Measurements from ENCODE around the gene PARL.
"Not testable (repeated sequence)": the region's sequence is repeated elsewhere in the genome, so short reads cannot be mapped to it uniquely, and the experiment has no call there.

PARL gene

GRCh38 chr3:183884097-183884426 lies 618 bp downstream of the PARL start:
- POLR2A ChIA-PET: interaction anchor here (0.8 to 1.2 kb wide), 4 partner anchors 8 to 58 kb away, joined by 3 to 7 read pairs (median 4); partner anchors contain the start of gene MAP6D1
- TF ChIP-seq ARNT (IDR thresholded peaks at IDR 0.05) (no peak), SP1 (IDR thresholded peaks at IDR 0.05) (no peak), FOXM1 (IDR thresholded peaks at IDR 0.05; ENCODE audit: borderline replicate concordance) (no peak), BHLHE40 (IDR thresholded peaks at IDR 0.05; ENCODE audit: borderline replicate concordance) (no peak), L3MBTL2 (conservative IDR thresholded peaks at IDR 0.05) (no peak)
- CTCF ChIA-PET: interaction anchor here (1.2 to 2.1 kb wide), 2 partner anchors 12 to 20 kb away, joined by 3 to 9 read pairs; no protein-coding TSS in a partner anchor
- DNase-seq (ENCODE audit: extremely low spot score): no peak

GRCh38 chr3:183883291-183884096 lies 1.2 kb downstream of the PARL start:
- POLR2A ChIA-PET: interaction anchor here (0.8 to 0.9 kb wide), 2 partner anchors 8 to 35 kb away, joined by 3 to 4 read pairs; no protein-coding TSS in a partner anchor
- TF ChIP-seq SP1 (IDR thresholded peaks at IDR 0.05): no peak
- no peak for TF ChIP-seq L3MBTL2 (conservative IDR thresholded peaks at IDR 0.05)
- TF ChIP-seq FOXM1 (IDR thresholded peaks at IDR 0.05; ENCODE audit: borderline replicate concordance): no peak
- no peak for TF ChIP-seq CTBP1 (IDR thresholded peaks at IDR 0.05; ENCODE audit: borderline replicate concordance)
- TF ChIP-seq ZNF384 (IDR thresholded peaks at IDR 0.05): no peak
- TF ChIP-seq FOXA1 (IDR thresholded peaks at IDR 0.05): no peak
- TF ChIP-seq SUZ12 (IDR thresholded peaks at IDR 0.05): no peak
- TF ChIP-seq FOXK2 (IDR thresholded peaks at IDR 0.05): no peak
- no peak for TF ChIP-seq HDGF (IDR thresholded peaks at IDR 0.05; ENCODE audit: borderline replicate concordance)
- no peak for TF ChIP-seq ARNT (IDR thresholded peaks at IDR 0.05)
- no peak for TF ChIP-seq BHLHE40 (IDR thresholded peaks at IDR 0.05; ENCODE audit: borderline replicate concordance)
- TF ChIP-seq LEF1 (IDR thresholded peaks at IDR 0.05; ENCODE audit: borderline replicate concordance): no peak
- no peak for TF ChIP-seq NFRKB (IDR thresholded peaks at IDR 0.05)
- TF ChIP-seq TARDBP (IDR thresholded peaks at IDR 0.05): no peak
- TF ChIP-seq ELF4 (IDR thresholded peaks at IDR 0.05): no peak
- no peak for TF ChIP-seq PKNOX1 (IDR thresholded peaks at IDR 0.05)
- DNase-seq (ENCODE audit: extremely low spot score): no peak
- CTCF ChIA-PET: interaction anchor here (0.7 to 2.1 kb wide), 2 partner anchors 13 to 57 kb away, joined by 3 to 9 read pairs; no protein-coding TSS in a partner anchor

- ChIA-PET CTCF (no interaction called here), POLR2A (no interaction called here)
- no peak for TF ChIP-seq NFRKB (IDR thresholded peaks at IDR 0.05)
- no peak for TF ChIP-seq LEF1 (IDR thresholded peaks at IDR 0.05; ENCODE audit: borderline replicate concordance)
- no peak for TF ChIP-seq FOXK2 (IDR thresholded peaks at IDR 0.05)
- TF ChIP-seq FOXA1 (IDR thresholded peaks at IDR 0.05): no peak
- TF ChIP-seq HDGF (IDR thresholded peaks at IDR 0.05; ENCODE audit: borderline replicate concordance): no peak
- TF ChIP-seq ARNT (IDR thresholded peaks at IDR 0.05): no peak
- TF ChIP-seq CTBP1 (IDR thresholded peaks at IDR 0.05; ENCODE audit: borderline replicate concordance): no peak
- TF ChIP-seq BHLHE40 (IDR thresholded peaks at IDR 0.05; ENCODE audit: borderline replicate concordance): no peak
- no peak for TF ChIP-seq SP1 (IDR thresholded peaks at IDR 0.05)
- no peak for TF ChIP-seq TARDBP (IDR thresholded peaks at IDR 0.05)
- TF ChIP-seq ELF4 (IDR thresholded peaks at IDR 0.05): no peak
- TF ChIP-seq L3MBTL2 (conservative IDR thresholded peaks at IDR 0.05): no peak
- TF ChIP-seq ZNF384 (IDR thresholded peaks at IDR 0.05): no peak
- TF ChIP-seq FOXM1 (IDR thresholded peaks at IDR 0.05; ENCODE audit: borderline replicate concordance): no peak
- TF ChIP-seq PKNOX1 (IDR thresholded peaks at IDR 0.05): no peak
- DNase-seq (ENCODE audit: extremely low spot score): no peak
These were observed 4.6 kb downstream of the PARL start for GRCh38 chr3:183880121-183880520.

GRCh38 chr3:183879243-183879642 lies 5.4 kb downstream of the PARL start:
- CTCF ChIA-PET: no interaction called here
- POLR2A ChIA-PET: no interaction called here
- no peak for DNase-seq (ENCODE audit: extremely low spot score)
- no peak for TF ChIP-seq LEF1 (IDR thresholded peaks at IDR 0.05; ENCODE audit: borderline replicate concordance)
- TF ChIP-seq TARDBP (IDR thresholded peaks at IDR 0.05): no peak
- no peak for TF ChIP-seq SP1 (IDR thresholded peaks at IDR 0.05)
- no peak for TF ChIP-seq ELF4 (IDR thresholded peaks at IDR 0.05)
- no peak for TF ChIP-seq PKNOX1 (IDR thresholded peaks at IDR 0.05)
- TF ChIP-seq ZNF384 (IDR thresholded peaks at IDR 0.05): no peak
- TF ChIP-seq HDGF (IDR thresholded peaks at IDR 0.05; ENCODE audit: borderline replicate concordance): no peak
- TF ChIP-seq NFRKB (IDR thresholded peaks at IDR 0.05): no peak
- no peak for TF ChIP-seq FOXK2 (IDR thresholded peaks at IDR 0.05)
- TF ChIP-seq BHLHE40 (IDR thresholded peaks at IDR 0.05; ENCODE audit: borderline replicate concordance): no peak
- no peak for TF ChIP-seq FOXA1 (IDR thresholded peaks at IDR 0.05)
- TF ChIP-seq ARNT (IDR thresholded peaks at IDR 0.05): no peak
- TF ChIP-seq FOXM1 (IDR thresholded peaks at IDR 0.05; ENCODE audit: borderline replicate concordance): no peak
- TF ChIP-seq CTBP1 (IDR thresholded peaks at IDR 0.05; ENCODE audit: borderline replicate concordance): no peak
- no peak for TF ChIP-seq L3MBTL2 (conservative IDR thresholded peaks at IDR 0.05)
- TF ChIP-seq SUZ12 (IDR thresholded peaks at IDR 0.05): no peak

- ChIA-PET CTCF (no interaction called here), POLR2A (no interaction called here)
- no peak for TF ChIP-seq LEF1 (IDR thresholded peaks at IDR 0.05; ENCODE audit: borderline replicate concordance)
- TF ChIP-seq BHLHE40 (IDR thresholded peaks at IDR 0.05; ENCODE audit: borderline replicate concordance): no peak
- TF ChIP-seq CTBP1 (IDR thresholded peaks at IDR 0.05; ENCODE audit: borderline replicate concordance): no peak
- TF ChIP-seq FOXK2 (IDR thresholded peaks at IDR 0.05): no peak
- TF ChIP-seq ELF4 (IDR thresholded peaks at IDR 0.05): no peak
- TF ChIP-seq PKNOX1 (IDR thresholded peaks at IDR 0.05): no peak
- no peak for TF ChIP-seq FOXA1 (IDR thresholded peaks at IDR 0.05)
- no peak for DNase-seq (ENCODE audit: extremely low spot score)
These were observed 6.6 kb downstream of the PARL start for GRCh38 chr3:183878071-183878470.

GRCh38 chr3:183877227-183877626 lies 7.5 kb downstream of the PARL start:
- CTCF ChIA-PET; POLR2A ChIA-PET; DNase-seq (ENCODE audit: extremely low spot score): not testable (repeated sequence)

Measured in HEK293T (cell line).